NCI-H524 (cell line): ENCODE measurements around the gene CREB3L4.

ENCODE experiments used
- DNase-seq, 2 experiments: peaks; one replicate each; lab custom pipeline; 2025; lab: John Stamatoyannopoulos, UW

Gene CREB3L4

DNA sequence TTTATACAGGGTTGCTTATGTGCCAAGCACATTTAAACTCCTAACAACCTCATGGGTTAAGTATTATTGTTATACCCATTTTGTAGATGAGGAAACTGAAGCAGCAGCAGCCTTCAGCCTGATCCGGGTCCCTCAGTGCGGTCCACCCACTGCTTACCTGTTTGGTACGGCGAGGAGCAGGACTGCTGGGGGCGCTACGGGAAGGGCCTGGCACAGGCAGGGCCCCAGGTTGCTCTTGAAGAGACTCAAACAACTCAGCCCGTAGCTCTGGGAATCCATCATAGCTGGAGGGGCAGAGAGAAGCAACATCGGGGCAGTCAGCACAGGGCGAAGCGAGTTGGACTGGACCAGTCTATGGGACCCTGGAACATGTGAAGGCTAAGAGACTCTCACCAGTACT is 30.4 kb upstream of the CREB3L4 start:
- DNase-seq: no peak

DNA sequence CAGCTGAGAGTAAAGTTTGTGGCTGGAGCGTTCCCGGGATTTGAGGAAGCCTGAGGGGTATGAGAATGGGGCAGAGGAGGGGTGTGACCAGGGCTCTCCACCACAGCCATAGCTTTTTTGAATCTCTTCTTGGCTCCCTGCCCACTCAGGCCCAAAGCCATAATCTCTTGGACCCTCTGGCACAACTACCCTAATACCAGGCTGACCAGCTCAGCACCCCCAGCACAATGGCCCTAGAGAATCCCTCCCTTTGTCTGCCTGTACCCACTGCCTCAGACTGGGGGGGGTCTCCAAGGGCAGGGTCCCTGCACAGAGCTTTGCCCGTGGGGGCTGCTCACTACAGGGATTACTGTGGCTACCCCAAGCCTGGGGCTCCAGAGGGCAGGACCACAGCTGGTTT is 28.7 kb upstream of the CREB3L4 start:
- no peak for DNase-seq

DNA sequence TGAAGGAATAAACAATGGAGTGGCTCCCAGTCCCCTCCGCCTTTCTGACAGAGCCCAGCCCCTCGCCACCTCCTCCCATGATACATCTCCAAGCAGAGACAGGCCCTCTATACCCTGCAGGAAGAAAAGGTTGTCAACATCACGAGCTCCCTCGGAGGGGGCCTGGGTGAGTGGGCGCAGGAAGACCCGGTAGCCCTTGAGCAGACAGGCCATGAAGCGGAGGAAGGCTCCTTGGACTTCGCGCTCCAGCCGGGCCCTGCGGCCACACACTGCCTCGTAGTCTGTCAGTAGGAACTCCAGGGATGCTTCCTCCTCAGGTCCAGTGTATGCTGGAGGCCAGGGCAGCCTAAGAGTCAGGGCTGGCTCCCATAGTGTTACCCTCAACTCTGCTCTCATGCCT is 28.2 kb upstream of the CREB3L4 start:
- DNase-seq: no peak

DNA sequence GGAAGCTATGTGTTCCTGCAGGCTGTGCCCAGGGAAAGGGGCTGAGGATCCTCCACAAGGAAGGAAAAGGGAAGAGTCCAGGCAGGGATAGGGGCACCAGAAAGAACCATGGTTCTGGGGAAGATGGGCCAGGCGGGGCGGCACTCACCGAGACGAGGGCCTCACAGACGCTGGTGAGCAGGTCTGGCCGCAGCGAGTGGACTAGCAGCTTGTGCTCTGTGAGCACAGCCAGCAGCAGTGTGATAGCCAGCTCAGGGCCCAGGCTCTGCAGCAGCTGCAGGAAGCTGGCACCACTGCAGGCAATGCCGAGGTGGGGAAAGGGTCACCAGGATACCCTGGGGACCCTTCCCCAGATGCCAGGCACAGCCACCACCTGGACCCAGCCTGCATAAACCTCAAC is 26.9 kb upstream of the CREB3L4 start:
- DNase-seq: no peak

DNA sequence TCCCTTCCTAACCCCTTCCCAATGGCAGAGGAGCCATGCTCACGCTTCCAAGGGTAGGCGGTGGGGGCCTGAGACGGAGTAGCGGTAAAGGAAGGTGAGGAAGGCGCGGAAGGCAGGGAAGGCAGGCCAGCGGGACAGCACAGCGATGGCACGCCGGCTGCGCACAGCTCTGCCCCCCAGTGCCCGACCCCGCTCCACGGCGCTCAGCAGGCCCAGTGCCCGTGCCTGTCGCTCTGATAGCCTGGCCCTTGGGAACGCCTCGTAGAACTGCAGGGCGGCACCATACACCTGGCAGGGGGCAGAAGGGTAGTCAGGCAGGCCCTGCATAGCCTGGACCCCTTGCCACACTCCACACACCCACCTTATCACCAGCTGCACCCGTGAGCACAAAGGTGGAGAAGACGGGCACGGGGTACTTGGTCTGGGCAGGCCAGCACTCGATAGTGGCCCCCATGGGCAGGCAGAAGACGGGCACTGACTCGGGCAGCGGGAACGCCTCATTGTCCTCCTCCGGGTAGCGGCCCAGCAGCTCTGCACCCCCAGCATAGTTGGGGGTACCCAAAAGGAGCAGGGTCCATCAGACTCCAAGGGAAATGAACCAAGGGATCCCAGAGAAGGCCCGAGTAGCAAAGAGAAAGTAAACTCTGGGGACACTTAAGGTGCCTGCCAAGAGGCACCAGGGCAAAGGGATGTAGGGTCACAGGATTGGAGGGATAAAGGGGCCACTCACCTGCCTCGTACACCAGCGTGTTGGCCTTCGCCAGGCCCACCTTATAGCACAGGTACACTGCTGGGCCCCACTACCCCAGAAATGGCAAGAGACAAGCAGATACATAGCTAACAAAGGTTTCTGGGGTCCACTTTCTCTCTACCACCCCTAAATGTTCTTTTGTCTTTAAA is 25.6 kb upstream of the CREB3L4 start:
- no peak for DNase-seq

DNA sequence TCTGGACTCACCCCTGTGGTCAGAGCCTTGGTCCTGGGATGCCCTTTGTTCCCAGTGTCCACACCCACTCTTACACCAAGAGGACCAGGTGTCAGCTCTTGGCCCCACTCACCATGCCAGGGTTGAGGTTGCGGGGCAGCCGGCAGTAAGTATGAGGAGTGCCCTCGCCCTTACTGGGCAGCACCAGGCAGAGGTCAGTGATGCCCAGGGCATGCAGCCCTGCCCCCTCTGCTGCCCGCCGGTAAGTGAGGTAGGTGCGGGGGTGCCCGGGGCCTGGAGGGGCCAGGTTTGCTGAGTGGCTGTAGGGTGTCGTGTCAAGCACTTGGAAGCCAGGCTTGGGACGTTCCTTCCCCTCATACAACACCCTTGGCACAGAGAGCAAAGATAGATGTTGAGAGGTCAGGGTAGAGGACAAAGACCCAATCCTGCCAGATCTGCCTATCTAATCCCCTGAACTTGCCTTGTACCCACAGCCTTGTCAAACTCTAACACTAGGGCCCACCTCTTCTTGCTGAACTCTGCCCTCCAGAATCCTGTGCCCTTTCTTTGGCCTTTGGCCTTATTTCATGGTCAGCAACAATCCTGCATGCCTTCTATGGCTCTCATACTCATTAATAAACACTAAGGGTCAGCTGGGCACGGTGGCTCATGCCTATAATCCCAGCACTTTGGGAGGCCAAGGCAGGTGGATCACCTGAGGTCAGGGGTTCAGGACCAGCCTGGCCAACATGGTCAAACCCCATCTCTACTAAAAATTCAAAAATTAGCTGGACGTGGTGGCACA is 24.7 kb upstream of the CREB3L4 start:
- no peak for DNase-seq

DNA sequence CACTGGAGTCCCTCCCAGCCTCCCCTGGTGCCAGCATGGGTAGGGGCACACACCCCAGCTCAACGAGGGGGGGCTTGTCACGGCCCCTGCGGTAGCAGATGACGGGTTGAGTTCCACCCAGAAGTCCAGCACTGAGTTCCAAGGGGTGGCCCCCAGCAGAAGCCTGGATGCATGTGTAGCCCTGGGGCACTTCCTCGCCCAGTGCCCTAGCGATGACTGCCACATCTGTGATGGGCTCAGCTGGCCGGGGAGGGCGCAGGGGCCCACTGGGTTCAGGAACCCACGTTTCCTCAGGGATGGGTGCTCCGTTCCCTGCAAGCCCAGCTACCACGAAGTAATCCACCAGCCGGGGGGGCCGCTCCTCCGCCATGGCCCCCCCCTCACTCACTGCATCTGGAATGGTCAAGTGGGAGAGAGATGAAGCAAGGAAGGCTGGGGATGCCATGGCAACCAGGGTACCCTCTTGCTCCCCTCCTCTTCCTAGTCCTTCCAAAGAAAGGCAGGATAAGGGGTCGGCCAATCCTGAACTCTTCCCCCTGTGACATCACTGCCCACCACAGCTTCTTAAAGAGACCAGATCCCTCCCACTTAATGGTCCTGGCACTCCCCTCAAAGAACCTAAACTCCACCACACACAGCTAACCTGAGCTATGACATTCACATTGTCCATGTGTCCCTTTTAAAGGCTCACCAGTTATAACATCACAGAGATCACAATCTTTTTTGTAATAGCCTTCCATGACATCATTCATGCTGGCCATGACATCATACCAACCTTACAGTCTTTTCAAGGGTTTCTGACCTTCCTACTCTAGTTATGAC is 23.5 kb upstream of the CREB3L4 start:
- DNase-seq: no peak

DNA sequence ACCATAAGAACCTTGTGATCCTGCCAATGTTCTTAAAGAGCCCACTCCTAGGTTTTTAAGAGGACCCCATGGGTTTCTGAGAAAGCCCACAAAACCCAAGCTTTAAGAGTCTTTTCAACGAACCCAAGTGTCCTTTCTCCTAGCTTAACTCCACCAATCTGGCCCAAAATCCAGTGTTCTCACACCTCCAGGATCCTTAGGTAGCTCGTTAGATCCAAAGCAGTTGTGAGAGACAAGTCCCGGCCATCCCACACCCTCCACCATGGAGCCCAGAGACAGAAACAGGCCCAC is 22.9 kb upstream of the CREB3L4 start:
- DNase-seq: no peak

DNA sequence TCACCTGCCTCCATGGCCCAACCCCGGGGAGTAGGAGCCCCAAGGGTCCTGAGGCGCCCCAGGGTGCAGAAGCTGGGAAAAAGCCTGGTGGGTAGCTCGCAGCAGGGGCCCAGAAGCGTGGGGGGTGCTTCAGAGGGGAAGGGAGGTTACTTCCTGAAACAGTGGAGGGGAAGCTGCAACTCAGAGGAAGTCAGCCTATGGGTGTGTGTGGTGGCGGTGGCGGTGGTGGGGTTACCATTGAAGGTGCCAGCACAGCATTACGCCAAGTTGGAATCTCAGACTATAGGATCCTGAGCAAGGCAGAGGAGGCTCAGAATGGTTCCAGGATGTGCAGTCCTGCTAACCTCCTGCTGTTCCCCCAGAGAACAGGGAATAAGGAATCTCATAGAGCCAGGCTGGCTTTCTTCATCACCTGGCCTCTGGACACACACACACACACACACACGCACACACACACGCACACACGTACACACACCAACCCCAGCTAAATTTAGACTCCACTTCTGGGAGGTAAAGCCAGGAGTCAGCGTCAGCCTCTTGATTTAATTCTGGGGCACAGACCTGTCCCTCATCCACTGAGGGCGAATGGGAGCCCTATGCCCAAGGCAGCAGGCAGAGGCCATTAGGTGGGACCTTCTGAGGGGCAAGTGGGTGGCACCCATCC is 22.4 kb upstream of the CREB3L4 start:
- DNase-seq: no peak

DNA sequence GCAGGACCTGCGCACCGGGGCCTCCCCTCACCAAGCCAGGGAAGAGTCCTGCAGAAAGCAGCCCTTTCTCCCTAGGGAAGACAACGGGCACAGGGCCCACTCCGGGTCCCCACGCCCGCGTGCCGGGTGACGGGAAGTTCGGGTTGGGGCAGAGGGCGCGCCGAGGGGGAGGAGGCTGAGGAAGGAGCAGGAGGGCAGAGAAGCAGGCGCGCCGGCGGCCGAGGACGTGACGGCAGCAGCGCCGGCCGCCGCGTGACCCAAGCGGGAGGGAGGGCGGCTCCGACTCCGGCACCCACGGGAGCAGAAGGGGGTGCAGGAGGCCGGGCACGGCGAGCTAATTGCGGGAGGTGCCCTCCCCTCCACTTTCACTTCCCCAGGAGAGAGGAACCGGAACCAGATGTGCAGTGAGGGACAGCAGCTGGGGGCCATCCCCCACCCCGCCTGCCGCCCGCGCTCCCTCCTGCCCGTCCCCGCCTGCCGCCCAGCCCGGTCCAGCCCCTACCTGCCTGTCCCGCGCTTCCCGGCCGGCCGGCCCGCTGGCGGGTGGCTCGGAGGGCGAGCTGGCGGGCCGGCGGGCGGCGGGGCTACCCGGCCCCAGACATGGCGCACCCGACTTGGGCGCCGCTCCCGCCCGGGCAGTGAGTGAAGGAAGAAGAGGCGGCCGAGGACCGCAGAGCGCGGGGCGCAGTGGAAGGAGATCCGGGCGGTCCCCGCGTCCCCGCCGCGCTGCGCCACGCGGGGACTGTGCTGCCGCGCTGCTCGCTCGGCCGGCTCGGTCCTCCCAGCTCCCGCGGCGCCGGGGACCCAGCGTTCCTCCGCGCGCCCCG is 21.7 kb upstream of the CREB3L4 start:
- peak in 1 of 2 experiments; percentile 46 for DNase-seq

DNA sequence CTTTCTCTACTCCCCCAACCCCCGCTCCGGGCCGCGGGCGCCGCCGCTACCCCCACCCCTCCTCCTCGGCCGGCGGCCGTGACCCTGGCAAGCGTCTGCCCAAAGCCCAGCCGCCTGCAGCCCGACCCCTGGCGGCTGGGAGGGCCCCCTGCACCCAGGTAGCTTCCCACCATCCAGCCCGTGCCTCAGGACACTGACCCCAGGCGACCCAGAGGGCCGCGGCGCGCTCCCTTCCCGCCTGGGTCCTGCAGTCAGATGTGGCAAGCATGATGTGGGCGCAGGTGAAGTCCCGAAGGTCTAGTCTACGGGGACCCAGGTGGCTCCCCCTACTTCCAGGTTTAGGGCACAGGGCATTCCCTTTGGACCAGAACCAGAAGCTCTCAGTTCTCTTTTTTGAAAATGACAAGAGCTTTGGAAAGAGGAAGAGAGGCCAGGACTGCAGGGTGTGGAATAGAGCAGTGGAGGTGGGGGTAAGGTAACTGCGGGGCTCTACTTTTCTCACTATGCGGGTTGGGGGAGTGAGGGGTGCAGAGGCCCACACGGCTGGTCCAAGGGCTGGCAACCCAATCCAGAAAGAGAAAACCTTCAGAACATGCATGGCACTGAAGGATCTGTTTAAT is 21.0 kb upstream of the CREB3L4 start, which contains the start of gene DENND4B:
DENND4B (minus strand) TSS at position 97 of the 620 bp plus-strand sequence. CDS start 2,344 bp downstream, outside the sequence.
- DNase-seq: peak; percentile 36 to 74

DNA sequence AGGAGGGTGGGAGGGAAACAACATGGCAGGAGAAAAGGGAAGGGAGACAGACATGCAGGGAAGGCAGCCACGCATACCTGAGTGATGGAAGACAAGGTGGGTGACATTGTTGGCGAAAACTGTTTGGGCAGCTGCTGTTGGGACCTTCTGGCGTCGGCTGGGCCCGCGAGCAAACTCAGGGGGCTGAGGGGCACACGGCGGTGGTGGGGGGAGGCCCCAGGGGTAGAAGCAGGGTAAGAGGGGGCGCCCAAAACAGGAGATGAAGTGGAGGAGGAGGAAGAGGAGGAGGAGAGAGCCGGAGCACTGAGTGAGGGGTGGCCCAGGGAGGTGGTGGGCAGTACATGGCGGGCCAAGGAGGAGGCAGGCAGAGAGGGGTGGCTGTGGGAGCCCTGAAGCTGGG is 16.5 kb upstream of the CREB3L4 start:
- no peak for DNase-seq

DNA sequence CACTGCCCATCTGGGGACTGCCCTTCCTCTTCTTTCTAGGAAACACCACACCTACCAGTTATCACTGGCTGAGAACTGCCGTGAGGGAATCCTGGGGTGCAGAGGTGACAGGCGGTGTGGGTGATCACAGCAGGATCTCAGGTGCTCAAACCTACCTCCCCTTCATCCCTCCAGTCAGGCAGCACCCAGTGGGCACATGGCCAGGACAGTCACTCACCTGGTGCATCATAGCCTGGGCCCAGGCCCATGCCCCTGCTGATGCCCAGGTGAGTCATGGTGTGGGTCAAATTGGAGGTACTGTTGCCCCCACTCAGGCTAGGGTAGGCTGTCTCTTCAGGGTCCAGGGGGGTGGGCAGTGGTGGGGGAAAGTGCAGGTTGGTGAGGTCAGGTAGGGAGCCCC is 15.9 kb upstream of the CREB3L4 start:
- DNase-seq: no peak

DNA sequence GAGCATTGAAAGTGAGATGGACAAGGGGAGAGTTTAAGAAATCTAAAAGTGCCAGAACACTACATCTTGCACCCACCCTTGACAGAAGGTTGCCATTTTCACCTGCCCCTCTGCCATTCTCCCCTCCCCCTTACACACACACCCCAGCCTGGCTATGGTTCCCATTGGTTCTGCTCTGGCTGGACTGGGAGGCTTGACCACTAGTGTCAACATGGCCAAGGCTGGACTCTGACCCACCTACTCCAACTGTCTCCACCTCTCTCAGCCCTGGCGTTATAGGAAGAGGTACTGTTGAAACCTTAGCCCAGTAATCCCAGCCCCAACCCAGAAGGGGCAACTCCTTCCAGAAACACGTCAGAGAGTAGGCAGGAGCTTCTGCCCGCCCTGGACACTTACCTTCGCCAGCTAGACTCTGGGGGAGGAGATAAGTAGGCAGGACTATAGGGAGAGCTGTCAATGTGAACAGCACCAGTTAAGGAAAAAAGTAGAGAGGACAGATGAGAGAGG is 13.8 kb upstream of the CREB3L4 start:
- DNase-seq: no peak

DNA sequence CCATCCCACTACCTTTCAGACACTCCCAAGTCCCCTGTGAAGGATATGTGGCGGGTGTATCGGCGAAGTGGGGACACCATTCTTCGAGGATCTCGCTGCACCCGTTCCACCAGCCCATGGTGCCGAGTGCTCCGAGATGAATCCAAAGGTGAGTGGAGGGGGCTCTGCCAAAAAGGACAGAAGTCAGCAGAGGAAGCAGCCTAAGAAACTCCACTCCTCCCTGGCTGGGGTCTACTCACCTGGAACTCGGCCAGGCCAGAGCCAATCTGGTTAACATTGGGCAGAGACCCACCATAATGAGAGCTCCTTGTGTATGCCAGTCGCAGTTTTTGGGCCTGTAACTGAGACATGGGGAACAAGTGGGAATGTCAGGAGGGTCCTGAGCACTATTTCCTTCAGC is 12.9 kb upstream of the CREB3L4 start:
- DNase-seq: no peak

DNA sequence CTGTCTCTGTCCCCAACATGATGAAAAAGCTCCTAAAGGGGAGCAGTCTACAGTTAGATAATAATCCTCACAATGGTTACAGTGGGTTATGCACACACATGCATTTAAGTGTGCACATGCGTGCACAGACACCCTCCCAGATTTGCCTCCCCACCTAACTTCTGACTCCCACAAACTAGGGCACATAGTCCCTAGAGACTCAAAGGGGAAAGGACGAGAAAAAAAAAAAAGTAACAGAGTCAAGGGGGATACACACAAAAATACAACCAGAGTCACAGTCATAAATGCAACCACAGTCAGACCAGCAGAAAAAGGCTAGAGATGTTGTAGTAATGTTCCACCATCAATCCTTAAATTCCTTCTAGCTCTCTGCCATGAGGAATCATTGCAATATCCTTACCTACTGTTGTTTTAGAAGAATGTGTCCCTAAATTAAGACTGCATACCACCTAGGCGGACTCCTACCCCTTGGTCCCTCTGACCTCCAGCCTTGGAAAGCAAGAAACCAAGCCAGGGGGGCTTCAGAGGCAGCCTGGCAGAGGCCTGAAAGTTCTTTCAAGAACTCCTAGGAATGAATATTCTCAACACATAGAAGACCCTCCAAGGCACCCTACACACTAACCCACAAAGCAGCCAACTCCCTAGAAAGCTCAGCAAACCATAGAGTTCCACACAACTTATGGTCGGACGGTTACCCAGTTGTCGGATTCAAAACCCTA is 10.5 kb upstream of the CREB3L4 start:
- no peak for DNase-seq

DNA sequence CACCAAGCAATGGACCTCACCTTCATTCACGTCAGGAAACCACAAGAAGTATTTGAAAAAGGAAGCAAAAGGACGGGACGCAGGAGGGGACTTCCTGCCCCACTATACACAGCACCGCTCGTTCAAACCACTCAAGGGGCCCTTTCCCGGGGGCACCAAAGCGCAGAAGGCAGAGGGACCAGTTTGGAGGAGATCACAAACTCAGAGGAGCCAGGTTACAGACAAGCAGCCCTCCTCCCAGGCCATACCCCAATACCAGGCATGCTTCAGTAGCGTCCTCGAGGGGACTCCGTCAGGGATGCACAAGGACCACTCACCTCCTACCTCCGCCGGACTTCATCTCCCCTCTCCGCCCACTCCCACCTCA is 10.0 kb upstream of the CREB3L4 start:
- DNase-seq: peak in 1 of 2 experiments; percentile 28

DNA sequence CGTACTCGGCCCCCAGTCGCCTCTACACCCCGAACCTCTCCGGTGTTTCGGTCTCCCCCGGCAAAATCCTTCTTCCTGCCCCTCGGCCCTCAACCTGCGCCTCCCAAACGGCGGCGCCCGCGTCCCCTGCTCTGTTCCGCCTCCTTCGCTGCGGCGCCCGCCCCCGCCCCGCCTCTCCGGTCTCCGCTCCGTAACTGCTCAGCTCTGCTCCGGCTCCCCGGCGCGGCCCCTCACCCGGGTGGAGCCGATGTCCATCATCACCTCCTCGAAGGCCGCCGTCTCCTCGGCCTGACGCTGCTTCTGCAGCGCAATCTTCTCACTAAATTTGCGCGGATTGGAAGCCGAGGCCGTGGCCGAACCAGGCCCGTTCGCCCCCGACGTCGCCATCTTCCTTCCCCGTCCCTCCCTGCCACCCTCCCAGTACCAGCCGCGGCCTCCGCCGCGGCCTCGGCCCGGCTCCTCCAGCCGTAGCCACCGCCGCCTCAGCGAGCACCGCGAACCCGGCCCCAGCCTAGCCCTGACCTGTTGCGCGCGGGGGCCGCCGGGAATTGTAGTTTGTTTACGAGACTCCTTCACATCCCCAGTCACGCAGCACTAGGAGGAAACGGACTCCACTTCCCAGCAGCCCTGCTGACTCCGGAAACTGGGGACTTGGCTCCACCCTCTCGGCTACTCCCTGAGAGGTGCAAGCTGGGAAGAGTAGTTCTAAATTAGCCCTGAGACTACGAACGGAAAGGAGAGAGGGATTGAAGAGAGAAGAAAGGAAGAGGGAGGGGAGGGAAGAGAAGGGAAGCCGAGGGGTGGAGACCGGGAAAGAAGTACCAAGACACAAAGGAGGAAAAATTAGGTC is 9.4 kb upstream of the CREB3L4 start, which contains the start of gene CRTC2:
CRTC2 (minus strand) TSS at position 502 of the 850 bp plus-strand sequence; CDS start at position 387, 115 bp downstream.
- DNase-seq: peak; percentile 96 to 97

DNA sequence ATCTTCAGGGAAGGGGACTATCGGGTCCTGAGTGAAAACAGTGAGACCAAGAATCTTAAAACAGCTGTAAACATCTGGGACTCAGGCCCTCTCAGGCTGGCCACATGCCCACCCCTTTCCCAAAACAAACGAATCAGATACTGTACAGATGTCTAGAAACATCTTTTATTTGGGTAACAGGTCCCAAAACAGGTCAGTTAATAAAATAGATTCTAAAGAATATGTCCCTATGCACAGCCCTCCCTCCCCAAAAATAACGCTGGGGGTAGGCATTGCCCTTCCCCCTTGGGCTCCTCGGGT is 8.8 kb upstream of the CREB3L4 start:
- no peak for DNase-seq
